Left lung (tissue), 10 donors: ENCODE measurements around the gene RRH. TPM values are rescaled to one million over a fixed set of nuclear protein-coding genes. Genes with fewer than 3 reads are reported as not detected.

Experiments used
- ATAC-seq: fragments of 200-7000 bp; cut with Tn5 transposase; one replicate; pipeline ENCODE4 v1.9.1; 2020; ENCODE audit warnings: moderate library complexity
- DNase-seq, 4 donors: peaks; one replicate each; pipeline ENCODE4 v3.0.0-alpha.2; 2013 to 2020
- H3K27ac ChIP-seq, 2 donors: fragments of 200-600 bp; sonication (generic) in 1 of 2; one replicate each; pipeline versions ENCODE4 v1.5.0 to v1.8.0; 2020 to 2021
- H3K27me3 ChIP-seq, 2 donors: fragments of 200-600 bp; sonication (generic) in 1 of 2; one replicate each; pipeline versions ENCODE4 v1.5.0 to v1.8.0; 2020 to 2021
- H3K36me3 ChIP-seq, 2 donors: fragments of 200-600 bp; sonication (generic) in 1 of 2; one replicate each; pipeline versions ENCODE4 v1.5.0 to v1.8.0; 2020 to 2021
- H3K4me1 ChIP-seq, 2 donors: fragments of 200-600 bp; one replicate each; pipeline ENCODE4 v1.8.0; 2021
- H3K4me3 ChIP-seq, 2 donors: fragments of 200-600 bp; sonication (generic) in 1 of 2; one replicate each; pipeline versions ENCODE4 v1.5.0 to v1.8.0; 2020 to 2021; ENCODE audit warnings: mild to moderate bottlenecking in 1 of 2
- H3K9me3 ChIP-seq, 2 donors: fragments of 200-600 bp; sonication (generic) in 1 of 2; one replicate each; pipeline versions ENCODE4 v1.5.0 to v1.8.0; 2020 to 2021
- CTCF ChIP-seq, 2 donors: fragments of 200-600 bp; sonication (generic) in 1 of 2; IDR thresholded peaks; one replicate each; pipeline versions ENCODE4 v1.5.0 to v1.8.0; 2021; ENCODE audit warnings: antibody characterized with exemption in 2 of 2
- intact Hi-C, 2 donors: fragments of 100-400 bp; cut with DNase I; formaldehyde crosslinking; loops; one replicate each; pipeline versions ENCODE4 v1.11.2 to v1.14.2; 2022
- polyA plus RNA-seq, 6 donors: library from polyadenylated mRNA; unstranded; fragments of 120-200 nt; gene quantifications; one replicate each; pipeline ENCODE4 v1.2.1, GENCODE V29; 2013; ENCODE audit not compliant: insufficient read length in 6 of 6
- total RNA-seq, 2 donors: library from RNA; stranded (reverse); fragmentation: NEBNext Ultra II Directional; extraction: Animal tissue kit (Norgen Biotek cat#: 25700); gene quantifications; one replicate each; pipeline ENCODE4 v1.2.1, GENCODE V29; 2021
- donor health status: DM: no; HTN: yes; CAD: no.
- donor health status: DM: no; HTN: no; CAD: no.

The RRH gene
- total and polyA plus RNA-seq, 8 donors = 0.23 to 0.89 (median 0.51) TPM

DNA sequence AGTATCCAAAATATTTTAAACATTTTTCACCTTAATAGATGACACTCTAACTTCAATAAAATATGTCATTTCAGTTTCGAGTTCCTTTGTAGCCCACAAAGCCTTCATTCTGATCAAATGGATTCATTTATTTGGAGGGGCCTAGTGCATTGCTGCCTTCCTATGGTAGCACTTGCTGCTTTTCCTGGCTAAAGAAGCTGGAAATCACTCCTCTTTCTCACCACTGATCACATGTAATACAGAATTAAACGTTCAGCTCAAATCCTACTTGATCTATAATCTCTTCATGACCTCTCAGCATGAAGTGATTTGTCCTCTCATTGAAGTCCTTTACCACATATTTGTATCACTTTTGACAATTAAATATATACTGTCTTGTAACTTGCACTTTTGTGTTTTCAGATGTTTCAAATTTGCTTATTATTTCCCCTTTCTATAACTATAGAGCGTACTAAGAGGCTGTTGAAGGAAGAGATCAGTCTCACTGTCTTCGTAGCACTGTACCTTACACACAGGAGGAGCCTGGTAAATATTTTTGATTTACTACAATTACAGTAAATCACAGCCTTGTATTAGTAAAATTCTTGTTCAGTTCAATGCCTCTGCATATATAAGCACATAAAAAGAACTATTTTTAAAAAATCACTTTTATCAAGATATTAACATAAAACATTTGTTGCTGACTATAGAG, 26.5 kb upstream of the RRH start:
- H3K27ac ChIP-seq = peak overlapping the region; percentile 21 to 45
- H3K4me1 ChIP-seq = peaks cover 0 to 9% of the 10 kb centered on the region in 2 donors
- no peaks in the 10 kb centered on the region for H3K36me3 ChIP-seq
- no peak for TF ChIP-seq CTCF (IDR thresholded peaks at IDR 0.05)
- peak; percentile 65 for ATAC-seq
- peak overlapping the region; percentile 12 to 39 for H3K4me3 ChIP-seq
- no peak for DNase-seq
- peaks cover 0 to 12% of the 10 kb centered on the region in 2 donors for H3K9me3 ChIP-seq
- intact Hi-C loops = no loop called here
- H3K27me3 ChIP-seq = no peaks in the 10 kb centered on the region

- intact Hi-C loops = no loop called here
- no peak for TF ChIP-seq CTCF (IDR thresholded peaks at IDR 0.05)
Observed at GRCh38 chr4:109801895-109802319, 25.9 kb upstream of the RRH start, which contains the start of gene CFI. Gene CFI (minus strand): TSS chr4:109801999. CDS start chr4:109801971, 28 bp downstream.

DNA sequence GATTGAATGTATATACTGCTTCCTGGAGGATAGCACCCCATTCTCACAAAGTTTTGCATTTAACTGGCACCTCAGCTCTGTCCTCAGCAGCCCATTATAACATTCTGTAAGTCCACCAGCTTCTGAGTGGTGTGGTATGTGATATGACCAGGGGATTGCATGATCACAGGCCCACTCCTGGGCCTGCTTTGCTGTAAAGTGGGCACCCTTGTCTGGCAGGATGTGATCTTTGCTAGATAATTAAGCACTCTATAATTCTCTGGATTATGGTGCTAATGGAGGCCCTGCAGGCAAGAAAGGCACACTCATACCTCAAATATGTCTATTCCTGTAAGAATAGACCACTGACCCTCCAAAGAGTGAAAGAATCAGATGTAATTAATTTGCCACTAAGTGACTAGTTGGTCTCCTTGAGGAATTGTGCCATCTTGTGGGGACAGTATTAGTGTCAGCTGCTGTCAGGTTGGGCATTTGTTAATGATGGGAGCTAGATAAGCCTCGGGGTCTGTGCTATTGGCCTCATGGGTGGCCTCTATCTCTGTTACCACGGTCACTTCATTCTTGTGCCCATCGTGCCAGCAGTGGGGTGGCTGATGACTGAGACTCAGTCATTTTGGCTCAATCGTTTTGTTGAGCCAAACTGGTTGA, 23.7 kb upstream of the RRH start:
- H3K9me3 ChIP-seq = no peaks in the 10 kb centered on the region
- ATAC-seq = peak; percentile 69
- H3K27ac ChIP-seq = no peak overlapping the region
- H3K4me1 ChIP-seq = peaks cover 0 to 9% of the 10 kb centered on the region in 2 donors
- H3K27me3 ChIP-seq = no peaks in the 10 kb centered on the region
- no peaks in the 10 kb centered on the region for H3K36me3 ChIP-seq
- intact Hi-C loops = no loop called here
- DNase-seq = peak in 1 of 4 donors; percentile 47
- no peak overlapping the region for H3K4me3 ChIP-seq
- peak in 1 of 2 donors; percentile 25 for TF ChIP-seq CTCF (IDR thresholded peaks at IDR 0.05)

More at GRCh38 chr4:109801895-109802319, 25.9 kb upstream of the RRH start, which contains the start of gene CFI:
- Histone ChIP-seq H3K9me3 (peaks cover 0 to 5% of the 10 kb centered on the region in 2 donors), H3K27ac (peak within 1 kb of the TSS; percentile 21 to 45), H3K4me3 (peak within 1 kb of the TSS; percentile 12 to 39), H3K27me3 (no peaks in the 10 kb centered on the region), H3K36me3 (no peaks in the 10 kb centered on the region), H3K4me1 (peaks cover 0 to 9% of the 10 kb centered on the region in 2 donors)
- DNase-seq (peak in 1 of 4 donors; percentile 52), ATAC-seq (peak; percentile 85)

- no peaks in the 10 kb centered on the region for H3K9me3 ChIP-seq
- no peaks in the 10 kb centered on the region for H3K36me3 ChIP-seq
- H3K4me3 ChIP-seq = no peak overlapping the region
- TF ChIP-seq CTCF (IDR thresholded peaks at IDR 0.05) = no peak
- H3K27me3 ChIP-seq = no peaks in the 10 kb centered on the region
- no peak overlapping the region for H3K27ac ChIP-seq
- no peak for ATAC-seq
- intact Hi-C loops = no loop called here
- DNase-seq = no peak
- H3K4me1 ChIP-seq = no peaks in the 10 kb centered on the region
Observed at GRCh38 chr4:109809655-109810054, 18.1 kb upstream of the RRH start.
